Hepatocyte (in vitro differentiated cells): Measurements from ENCODE around the gene TANC1. TPM values are rescaled to one million over a fixed set of nuclear protein-coding genes. Genes with fewer than 3 reads are reported as not detected.

Experiments
- DNase-seq: peaks from one replicate; pipeline ENCODE4 v3.0.0-alpha.2; 2016; ENCODE audit warnings: low spot score
- H2AFZ ChIP-seq: fragments of 200-600 bp; sonication (generic); 2 replicates; pipeline ENCODE4 v1.6.0; 2016; ENCODE audit warnings: antibody characterized with exemption, mild to moderate bottlenecking
- H3K27ac ChIP-seq: fragments of 200-600 bp; sonication (generic); 2 replicates; pipeline ENCODE4 v1.5.1; 2016; ENCODE audit warnings: mild to moderate bottlenecking
- H3K27me3 ChIP-seq: fragments of 200-600 bp; sonication (generic); 2 replicates; pipeline ENCODE4 v1.6.1; 2016
- H3K36me3 ChIP-seq: fragments of 200-600 bp; sonication (generic); replicated peaks from 2 replicates; pipeline ENCODE4 v1.5.1; 2016; ENCODE audit warnings: low read depth; ENCODE audit not compliant: insufficient read depth
- H3K4me1 ChIP-seq: fragments of 200-600 bp; sonication (generic); 2 replicates; pipeline ENCODE4 v1.5.1; 2016; ENCODE audit warnings: mild to moderate bottlenecking, moderate library complexity; ENCODE audit not compliant: insufficient read depth
- H3K4me2 ChIP-seq: fragments of 200-600 bp; sonication (generic); 2 replicates; pipeline ENCODE4 v1.6.0; 2016
- H3K4me3 ChIP-seq: fragments of 200-600 bp; sonication (generic); 2 replicates; pipeline ENCODE4 v1.5.1; 2016; ENCODE audit warnings: mild to moderate bottlenecking
- H3K79me2 ChIP-seq: fragments of 200-600 bp; sonication (generic); 2 replicates; pipeline ENCODE4 v1.6.0; 2017; ENCODE audit warnings: mild to moderate bottlenecking
- H3K9me2 ChIP-seq: fragments of 200-600 bp; sonication (generic); replicated peaks from 2 replicates; pipeline ENCODE4 v1.6.0; 2017; ENCODE audit warnings: mild to moderate bottlenecking; ENCODE audit not compliant: insufficient read depth
- H3K9me3 ChIP-seq: fragments of 200-600 bp; sonication (generic); 2 replicates; pipeline ENCODE4 v1.5.1; 2016; ENCODE audit warnings: low read depth, mild to moderate bottlenecking
- H4K20me1 ChIP-seq: fragments of 200-600 bp; sonication (generic); 2 replicates; pipeline ENCODE4 v1.6.0; 2016; ENCODE audit warnings: mild to moderate bottlenecking; ENCODE audit not compliant: insufficient read depth, poor library complexity, severe bottlenecking
- EZH2 ChIP-seq: fragments of 200-600 bp; sonication (generic); IDR thresholded peaks from 2 replicates; pipeline ENCODE4 v1.6.1; 2016; ENCODE audit warnings: antibody characterized with exemption, mild to moderate bottlenecking, borderline replicate concordance
- EZH2phosphoT487 ChIP-seq: fragments of 200-600 bp; sonication (generic); IDR thresholded peaks from one replicate; pipeline ENCODE4 v1.6.1; 2018; ENCODE audit warnings: antibody characterized with exemption, mild to moderate bottlenecking, low read depth, moderate library complexity; ENCODE audit not compliant: unreplicated experiment, severe bottlenecking
- WGBS: methylation state at CpG from one replicate; pipeline ENCODE4 v1.1.6; 2016; ENCODE audit warnings: low lambda C conversion rate; ENCODE audit errors: missing lambda C conversion rate; 5-methylcytosine and 5-hydroxymethylcytosine counted together
- polyA plus RNA-seq: library from polyadenylated mRNA; unstranded; fragments of >200 nt; fragmentation: Nextera tagmentation; extraction: Ambion mirVana; gene quantifications from 2 replicates; pipeline ENCODE4 v1.2.1, GENCODE V29; 2016
- total RNA-seq: library from RNA; depleted of rRNA; stranded (reverse); fragments of >200 nt; gene quantifications from 2 replicates; pipeline ENCODE4 v1.2.3, GENCODE V29; 2014
- TF ChIP-seq, protein P1 (sequence below): fragments of 200-600 bp; sonication (generic); IDR thresholded peaks from 2 replicates; pipeline ENCODE4 v1.5.1; 2016; ENCODE audit warnings: antibody characterized with exemption, mild to moderate bottlenecking; ENCODE audit not compliant: poor library complexity

TANC1 gene
- total and polyA plus RNA-seq, 2 experiments from 2014 or later, result 8.3 to 18.5 TPM

DNA sequence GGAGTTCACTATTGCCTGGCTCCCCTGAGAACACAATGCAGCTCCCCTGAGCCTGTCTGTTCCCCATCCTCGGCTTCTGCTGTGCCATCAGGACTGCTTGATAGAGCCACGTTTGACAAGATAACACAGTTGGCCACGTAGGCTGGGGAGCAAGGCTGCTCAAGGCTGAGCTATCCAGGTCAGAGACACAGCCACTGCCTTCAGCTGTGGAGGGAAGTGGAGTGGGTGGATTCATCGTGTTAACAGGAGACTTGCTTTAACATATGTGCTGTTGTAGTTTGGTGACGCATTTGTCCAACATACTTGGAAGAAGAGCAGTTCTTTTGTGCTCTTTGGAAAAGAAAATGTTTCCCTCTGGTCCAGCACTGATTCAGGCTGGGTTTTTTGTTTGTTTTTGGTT lies 249.2 kb downstream of the TANC1 start:
- TF ChIP-seq, protein P1, sequence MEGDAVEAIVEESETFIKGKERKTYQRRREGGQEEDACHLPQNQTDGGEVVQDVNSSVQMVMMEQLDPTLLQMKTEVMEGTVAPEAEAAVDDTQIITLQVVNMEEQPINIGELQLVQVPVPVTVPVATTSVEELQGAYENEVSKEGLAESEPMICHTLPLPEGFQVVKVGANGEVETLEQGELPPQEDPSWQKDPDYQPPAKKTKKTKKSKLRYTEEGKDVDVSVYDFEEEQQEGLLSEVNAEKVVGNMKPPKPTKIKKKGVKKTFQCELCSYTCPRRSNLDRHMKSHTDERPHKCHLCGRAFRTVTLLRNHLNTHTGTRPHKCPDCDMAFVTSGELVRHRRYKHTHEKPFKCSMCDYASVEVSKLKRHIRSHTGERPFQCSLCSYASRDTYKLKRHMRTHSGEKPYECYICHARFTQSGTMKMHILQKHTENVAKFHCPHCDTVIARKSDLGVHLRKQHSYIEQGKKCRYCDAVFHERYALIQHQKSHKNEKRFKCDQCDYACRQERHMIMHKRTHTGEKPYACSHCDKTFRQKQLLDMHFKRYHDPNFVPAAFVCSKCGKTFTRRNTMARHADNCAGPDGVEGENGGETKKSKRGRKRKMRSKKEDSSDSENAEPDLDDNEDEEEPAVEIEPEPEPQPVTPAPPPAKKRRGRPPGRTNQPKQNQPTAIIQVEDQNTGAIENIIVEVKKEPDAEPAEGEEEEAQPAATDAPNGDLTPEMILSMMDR, result no peak
- TF ChIP-seq EZH2 (no peak), EZH2phosphoT487 (no peak)
- H3K79me2 ChIP-seq, result no peaks in the 10 kb centered on the region
- WGBS, result 91% methylated on average over 5 of the region's 5 CpGs
- H3K9me3 ChIP-seq, result no peaks in the 10 kb centered on the region
- H3K4me2 ChIP-seq, result no peak overlapping the region
- no peaks in the 10 kb centered on the region for H3K36me3 ChIP-seq
- no peak overlapping the region for H3K4me3 ChIP-seq
- no peaks in the 10 kb centered on the region for H3K9me2 ChIP-seq
- H3K4me1 ChIP-seq, result no peaks in the 10 kb centered on the region
- H4K20me1 ChIP-seq, result no peaks in the 10 kb centered on the region
- no peak overlapping the region for H3K27ac ChIP-seq
- no peak for DNase-seq
- H2AFZ ChIP-seq, result no peak overlapping the region
- no peaks in the 10 kb centered on the region for H3K27me3 ChIP-seq

DNA sequence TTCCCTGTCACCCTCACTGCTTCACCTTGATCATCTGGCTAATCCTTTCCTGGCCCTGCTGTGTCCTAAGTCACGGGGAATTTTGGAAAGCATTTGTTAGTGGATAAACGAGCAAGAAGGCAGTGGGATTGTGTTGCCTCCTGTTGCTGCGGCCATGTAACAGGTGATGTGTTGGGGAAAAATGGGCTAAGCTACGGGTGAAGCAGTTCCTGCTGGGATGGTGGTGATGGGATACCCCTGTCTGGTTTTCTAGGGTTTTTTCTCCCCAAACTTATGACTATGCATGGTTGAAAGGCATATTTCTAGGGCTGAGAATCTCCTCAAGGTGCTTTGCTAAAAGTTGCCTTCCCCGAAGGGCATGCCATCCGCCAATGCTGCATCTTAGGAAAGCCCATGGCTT lies 249.9 kb downstream of the TANC1 start:
- TF ChIP-seq, protein P1, result no peak
- TF ChIP-seq EZH2 (no peak), EZH2phosphoT487 (no peak)
- Histone ChIP-seq H3K4me1 (no peaks in the 10 kb centered on the region), H3K4me3 (no peak overlapping the region), H3K9me3 (no peaks in the 10 kb centered on the region), H3K27me3 (no peaks in the 10 kb centered on the region), H3K36me3 (no peaks in the 10 kb centered on the region), H2AFZ (no peak overlapping the region), H4K20me1 (no peaks in the 10 kb centered on the region), H3K27ac (no peak overlapping the region), H3K4me2 (no peak overlapping the region), H3K9me2 (no peaks in the 10 kb centered on the region), H3K79me2 (no peaks in the 10 kb centered on the region)
- WGBS, result 94% methylated on average over 6 of the region's 6 CpGs
- DNase-seq, result no peak

DNA sequence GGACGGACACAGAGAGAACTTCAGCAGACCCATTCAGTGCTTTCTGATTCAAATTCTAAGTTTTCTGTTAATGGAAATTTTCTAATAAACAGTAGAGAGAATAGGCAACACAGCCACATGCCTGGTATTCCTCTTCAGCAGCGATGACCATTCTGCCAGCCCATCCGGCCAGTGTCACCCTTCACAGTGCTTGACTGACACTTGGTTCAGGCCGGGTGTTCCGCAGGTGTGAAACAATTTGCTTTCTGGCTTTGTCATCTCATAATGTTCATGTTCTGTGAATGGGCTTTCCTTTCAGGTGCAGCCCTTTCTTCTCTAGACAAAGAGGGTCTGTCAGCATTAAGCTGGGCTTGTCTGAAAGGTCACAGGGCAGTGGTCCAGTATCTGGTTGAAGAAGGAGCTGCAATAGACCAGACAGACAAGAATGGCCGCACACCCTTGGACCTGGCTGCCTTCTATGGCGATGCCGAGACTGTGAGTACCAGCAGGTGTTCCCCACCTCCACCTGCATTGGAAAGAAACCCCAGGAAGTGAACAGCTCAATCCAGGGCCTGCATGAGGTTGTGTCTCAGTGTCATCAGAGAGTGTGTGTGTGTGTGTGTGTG lies 251.1 kb downstream of the TANC1 start:
- H3K4me2 ChIP-seq, result no peak overlapping the region
- no peaks in the 10 kb centered on the region for H4K20me1 ChIP-seq
- H3K27me3 ChIP-seq, result no peaks in the 10 kb centered on the region
- no peaks in the 10 kb centered on the region for H3K36me3 ChIP-seq
- H3K4me1 ChIP-seq, result no peaks in the 10 kb centered on the region
- H3K9me3 ChIP-seq, result no peaks in the 10 kb centered on the region
- 96% methylated on average over 8 of the region's 8 CpGs for WGBS
- no peak overlapping the region for H2AFZ ChIP-seq
- TF ChIP-seq EZH2, result no peak
- TF ChIP-seq, protein P1, result no peak
- TF ChIP-seq EZH2phosphoT487, result no peak
- H3K9me2 ChIP-seq, result no peaks in the 10 kb centered on the region
- no peak overlapping the region for H3K27ac ChIP-seq
- no peak for DNase-seq
- H3K79me2 ChIP-seq, result no peaks in the 10 kb centered on the region
- H3K4me3 ChIP-seq, result no peak overlapping the region
